HEK293T (cell line): ENCODE data around the gene CASR.
"Not testable (repeated sequence)": the region's sequence is repeated elsewhere in the genome, so short reads cannot be mapped to it uniquely, and the experiment has no call there.

Experiments
- CTCF ChIA-PET: fragments of 350-600 bp; formaldehyde crosslinking; extraction: SDS; loops from one replicate; lab custom pipeline; 2021; ENCODE audit warnings: antibody characterized with exemption, inconsistent platforms; lab: Yijun Ruan, JAX
- POLR2A ChIA-PET: fragments of 350-600 bp; formaldehyde crosslinking; extraction: SDS; loops from one replicate; lab custom pipeline; 2020; ENCODE audit warnings: antibody characterized with exemption, inconsistent platforms; lab: Yijun Ruan, JAX
- DNase-seq: peaks from one replicate; pipeline ENCODE4 v3.0.0; 2012; ENCODE audit warnings: mixed read lengths; ENCODE audit errors: extremely low spot score
- ARNT ChIP-seq: fragments of 450-650 bp; IDR thresholded peaks from 2 replicates; pipeline ENCODE4 v1.6.1; 2017; ENCODE audit warnings: mild to moderate bottlenecking
- BHLHE40 ChIP-seq: fragments of 450-650 bp; IDR thresholded peaks from 2 replicates; pipeline ENCODE4 v1.6.1; 2016; ENCODE audit warnings: mild to moderate bottlenecking, moderate library complexity, borderline replicate concordance
- CTBP1 ChIP-seq: fragments of 450-650 bp; IDR thresholded peaks from 2 replicates; pipeline ENCODE4 v1.6.1; 2016; ENCODE audit warnings: borderline replicate concordance
- ELF4 ChIP-seq: fragments of 450-650 bp; IDR thresholded peaks from 2 replicates; pipeline ENCODE4 v1.6.1; 2017; ENCODE audit warnings: antibody characterized with exemption
- FOXA1 ChIP-seq: fragments of 450-650 bp; IDR thresholded peaks from 2 replicates; pipeline ENCODE4 v1.6.1; 2016; ENCODE audit warnings: mild to moderate bottlenecking
- FOXK2 ChIP-seq: fragments of 450-650 bp; IDR thresholded peaks from 2 replicates; pipeline ENCODE4 v1.6.1; 2016; ENCODE audit warnings: mild to moderate bottlenecking
- FOXM1 ChIP-seq: fragments of 450-650 bp; IDR thresholded peaks from 2 replicates; pipeline ENCODE4 v1.6.1; 2017; ENCODE audit warnings: mild to moderate bottlenecking, borderline replicate concordance
- HDGF ChIP-seq: fragments of 450-650 bp; IDR thresholded peaks from 2 replicates; pipeline ENCODE4 v1.6.1; 2017; ENCODE audit warnings: antibody characterized with exemption, borderline replicate concordance
- L3MBTL2 ChIP-seq: fragments of 450-650 bp; conservative IDR thresholded peaks from 2 replicates; pipeline ENCODE4 v1.6.1; 2016; ENCODE audit warnings: mild to moderate bottlenecking
- LEF1 ChIP-seq: fragments of 450-650 bp; IDR thresholded peaks from 2 replicates; pipeline ENCODE4 v1.6.1; 2017; ENCODE audit warnings: mild to moderate bottlenecking, borderline replicate concordance
- NFRKB ChIP-seq: fragments of 450-650 bp; IDR thresholded peaks from 2 replicates; pipeline ENCODE4 v1.6.1; 2016; ENCODE audit warnings: mild to moderate bottlenecking, moderate library complexity
- PKNOX1 ChIP-seq: fragments of 450-650 bp; IDR thresholded peaks from 2 replicates; pipeline ENCODE4 v1.6.1; 2016
- SP1 ChIP-seq: fragments of 450-650 bp; IDR thresholded peaks from 2 replicates; pipeline ENCODE4 v1.6.1; 2017
- SUZ12 ChIP-seq: fragments of 450-650 bp; IDR thresholded peaks from 2 replicates; pipeline ENCODE4 v1.6.1; 2016; ENCODE audit warnings: mild to moderate bottlenecking
- TARDBP ChIP-seq: fragments of 450-650 bp; IDR thresholded peaks from 2 replicates; pipeline ENCODE4 v1.6.1; 2016
- ZNF384 ChIP-seq: fragments of 450-650 bp; IDR thresholded peaks from 2 replicates; pipeline ENCODE4 v1.6.1; 2016

The CASR gene

GRCh38 chr3:122189357-122189756 is 5.9 kb downstream of the CASR start:
- POLR2A ChIA-PET, result no interaction called here

GRCh38 chr3:122190525-122190924 is 7.1 kb downstream of the CASR start:
- TF ChIP-seq PKNOX1 (no peak), TARDBP (no peak), FOXM1 (no peak), HDGF (no peak), FOXK2 (no peak), SUZ12 (no peak), LEF1 (no peak), ARNT (no peak), ELF4 (no peak), CTBP1 (no peak), L3MBTL2 (no peak), BHLHE40 (no peak), NFRKB (no peak), SP1 (no peak), ZNF384 (no peak), FOXA1 (no peak)
- ChIA-PET CTCF (no interaction called here), POLR2A (no interaction called here)
- DNase-seq, result no peak

More at GRCh38 chr3:122189357-122189756, 5.9 kb downstream of the CASR start:
- CTCF ChIA-PET, result interaction anchor here (0.5 kb wide), 1 partner anchor 174 kb away, joined by 3 read pairs; no protein-coding TSS in a partner anchor
- DNase-seq, result no peak
- no peak for TF ChIP-seq L3MBTL2
- TF ChIP-seq BHLHE40, result no peak
- no peak for TF ChIP-seq FOXM1
- TF ChIP-seq LEF1, result no peak
- no peak for TF ChIP-seq ELF4
- no peak for TF ChIP-seq CTBP1
- TF ChIP-seq HDGF, result no peak
- TF ChIP-seq SUZ12, result no peak
- no peak for TF ChIP-seq PKNOX1
- TF ChIP-seq SP1, result no peak

GRCh38 chr3:122198966-122199365 is 15.5 kb downstream of the CASR start:
- DNase-seq, result no peak
- ChIA-PET CTCF (no interaction called here), POLR2A (no interaction called here)

GRCh38 chr3:122199552-122199951 is 16.1 kb downstream of the CASR start:
- no peak for DNase-seq
- POLR2A ChIA-PET, result no interaction called here

More at GRCh38 chr3:122198966-122199365, 15.5 kb downstream of the CASR start:
- TF ChIP-seq ELF4 (no peak), TARDBP (no peak), FOXK2 (no peak), PKNOX1 (no peak), SUZ12 (no peak), ARNT (no peak), L3MBTL2 (no peak)

DNA sequence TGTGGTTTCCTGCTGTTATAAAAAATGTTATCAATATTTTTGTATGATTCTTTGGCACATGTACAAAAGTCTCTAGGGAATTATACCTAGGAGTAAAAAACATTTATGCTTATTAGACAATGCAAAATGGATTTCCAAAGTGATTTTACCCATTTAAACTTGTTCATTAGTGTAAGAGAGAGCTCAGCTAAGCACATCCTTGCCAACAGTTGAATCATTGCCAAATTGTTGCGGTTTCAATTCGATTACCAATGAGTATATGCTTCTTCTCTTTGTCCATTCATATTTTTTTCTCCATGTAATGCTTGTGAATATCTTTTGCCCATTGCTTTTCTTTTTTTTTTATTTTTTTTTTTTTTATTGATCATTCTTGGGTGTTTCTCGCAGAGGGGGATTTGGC is 17.2 kb downstream of the CASR start:
- DNase-seq, result no peak
- CTCF ChIA-PET, result no interaction called here
- TF ChIP-seq SUZ12 (no peak), HDGF (no peak), PKNOX1 (no peak), TARDBP (no peak), SP1 (no peak), ARNT (no peak), CTBP1 (no peak), L3MBTL2 (no peak), NFRKB (no peak), FOXM1 (no peak), LEF1 (no peak), ZNF384 (no peak), BHLHE40 (no peak), ELF4 (no peak)
- POLR2A ChIA-PET, result no interaction called here

More at GRCh38 chr3:122199552-122199951, 16.1 kb downstream of the CASR start:
- TF ChIP-seq FOXM1 (no peak), CTBP1 (no peak), TARDBP (no peak), FOXA1 (no peak), HDGF (no peak), LEF1 (no peak), FOXK2 (no peak), L3MBTL2 (no peak)
- CTCF ChIA-PET, result no interaction called here

DNA sequence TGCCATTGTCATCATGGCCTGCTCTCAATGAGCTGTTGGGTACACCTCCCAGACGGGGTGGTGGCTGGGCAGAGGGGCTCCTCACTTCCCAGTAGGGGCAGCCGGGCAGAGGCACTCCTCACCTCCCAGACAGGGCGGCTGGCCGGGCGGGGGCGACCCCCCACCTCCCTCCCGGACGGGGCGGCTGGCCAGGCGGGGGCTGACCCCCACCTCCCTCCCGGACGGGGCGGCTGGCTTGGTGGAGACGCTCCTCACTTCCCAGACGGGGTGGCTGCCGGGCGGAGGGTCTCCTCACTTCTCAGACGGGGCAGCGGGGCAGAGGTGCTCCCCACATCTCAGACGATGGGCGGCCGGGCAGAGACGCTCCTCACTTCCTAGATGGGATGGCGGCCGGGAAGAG is 18.0 kb downstream of the CASR start:
- CTCF ChIA-PET, DNase-seq, POLR2A ChIA-PET: not testable (repeated sequence)
